VCaP (cell line): ENCODE results near the gene PON3.

Source experiments
- H3K27ac ChIP-seq: fragments of 450-650 bp; 2 replicates; pipeline ENCODE4 v1.5.1; 2017
- TF ChIP-seq, protein P1 (sequence below): fragments of 450-650 bp; conservative IDR thresholded peaks from 2 replicates; pipeline ENCODE4 v1.5.1; 2017; ENCODE audit warnings: mild to moderate bottlenecking, moderate library complexity

The PON3 gene

DNA sequence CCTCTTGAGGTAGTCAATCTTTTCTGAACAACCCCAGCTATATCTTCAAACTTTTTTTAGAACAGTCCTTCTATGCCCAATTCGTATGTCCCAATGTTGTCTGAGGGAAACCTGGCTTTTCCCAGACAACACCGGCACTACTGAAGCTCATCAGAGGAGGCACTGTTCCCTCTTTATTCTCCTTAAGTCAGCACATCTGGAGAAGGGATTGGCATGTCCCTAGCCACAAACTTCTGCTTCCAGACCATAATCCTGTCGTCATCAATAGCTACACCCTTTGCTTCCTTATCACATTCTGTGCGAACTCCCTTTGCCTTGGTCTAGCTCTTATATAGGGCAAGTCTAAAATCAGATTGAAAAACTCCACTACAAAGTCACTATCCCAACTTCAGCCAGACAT is 22.9 kb downstream of the PON3 start:
- TF ChIP-seq, protein P1, sequence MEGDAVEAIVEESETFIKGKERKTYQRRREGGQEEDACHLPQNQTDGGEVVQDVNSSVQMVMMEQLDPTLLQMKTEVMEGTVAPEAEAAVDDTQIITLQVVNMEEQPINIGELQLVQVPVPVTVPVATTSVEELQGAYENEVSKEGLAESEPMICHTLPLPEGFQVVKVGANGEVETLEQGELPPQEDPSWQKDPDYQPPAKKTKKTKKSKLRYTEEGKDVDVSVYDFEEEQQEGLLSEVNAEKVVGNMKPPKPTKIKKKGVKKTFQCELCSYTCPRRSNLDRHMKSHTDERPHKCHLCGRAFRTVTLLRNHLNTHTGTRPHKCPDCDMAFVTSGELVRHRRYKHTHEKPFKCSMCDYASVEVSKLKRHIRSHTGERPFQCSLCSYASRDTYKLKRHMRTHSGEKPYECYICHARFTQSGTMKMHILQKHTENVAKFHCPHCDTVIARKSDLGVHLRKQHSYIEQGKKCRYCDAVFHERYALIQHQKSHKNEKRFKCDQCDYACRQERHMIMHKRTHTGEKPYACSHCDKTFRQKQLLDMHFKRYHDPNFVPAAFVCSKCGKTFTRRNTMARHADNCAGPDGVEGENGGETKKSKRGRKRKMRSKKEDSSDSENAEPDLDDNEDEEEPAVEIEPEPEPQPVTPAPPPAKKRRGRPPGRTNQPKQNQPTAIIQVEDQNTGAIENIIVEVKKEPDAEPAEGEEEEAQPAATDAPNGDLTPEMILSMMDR = no peak

GRCh38 chr7:95368235-95368634 is 27.9 kb downstream of the PON3 start:
- TF ChIP-seq, protein P1 = no peak

More for the DNA sequence above, 22.9 kb downstream of the PON3 start:
- H3K27ac ChIP-seq = no peak overlapping the region

GRCh38 chr7:95367606-95368005 is 28.6 kb downstream of the PON3 start:
- TF ChIP-seq, protein P1 = no peak
- H3K27ac ChIP-seq = no peak overlapping the region

More at GRCh38 chr7:95368235-95368634, 27.9 kb downstream of the PON3 start:
- H3K27ac ChIP-seq = no peak overlapping the region

DNA sequence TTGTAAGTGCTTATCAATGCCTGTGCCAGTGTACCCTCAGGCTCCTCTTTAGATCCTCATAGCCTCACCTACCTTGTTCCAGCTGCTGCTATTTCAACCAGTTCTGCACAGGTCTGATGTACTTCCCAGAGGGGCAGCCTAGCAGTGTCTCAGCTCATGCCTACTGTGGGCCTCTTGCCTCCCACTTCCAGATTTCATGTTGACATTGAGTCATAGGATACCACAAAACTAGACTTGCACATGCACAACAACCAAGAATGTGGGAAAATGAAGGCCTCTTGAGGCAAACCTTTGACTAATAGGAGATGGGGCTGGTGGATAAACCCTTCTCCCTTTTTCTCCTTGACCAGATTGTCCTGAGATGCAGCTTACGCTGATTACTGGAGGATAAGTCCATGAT is 31.0 kb downstream of the PON3 start:
- H3K27ac ChIP-seq = no peak overlapping the region
- TF ChIP-seq, protein P1 = no peak

DNA sequence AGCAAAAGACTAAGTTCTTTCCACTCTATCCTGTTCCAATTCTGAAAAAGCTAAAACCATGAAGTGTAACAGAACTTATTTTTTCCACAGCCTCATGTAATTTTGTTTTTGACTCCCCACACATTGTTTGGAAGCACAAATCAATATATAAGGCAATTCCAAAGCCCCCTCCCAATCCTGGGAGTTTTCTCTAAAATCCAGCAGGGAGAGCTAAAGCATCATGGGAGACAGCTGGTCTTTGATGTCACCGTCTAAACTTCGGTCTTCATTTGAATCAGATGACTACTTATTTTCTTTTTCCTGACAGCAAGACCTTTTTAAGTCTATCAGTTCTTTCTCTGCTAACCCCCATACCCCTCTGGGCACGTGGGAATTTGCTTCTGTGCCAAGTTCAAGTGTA is 38.6 kb downstream of the PON3 start:
- no peak overlapping the region for H3K27ac ChIP-seq
- TF ChIP-seq, protein P1 = no peak; the same call in 1 of the 2 replicates

- TF ChIP-seq, protein P1 = no peak
Measured at GRCh38 chr7:95342642-95343307, 53.4 kb downstream of the PON3 start.

DNA sequence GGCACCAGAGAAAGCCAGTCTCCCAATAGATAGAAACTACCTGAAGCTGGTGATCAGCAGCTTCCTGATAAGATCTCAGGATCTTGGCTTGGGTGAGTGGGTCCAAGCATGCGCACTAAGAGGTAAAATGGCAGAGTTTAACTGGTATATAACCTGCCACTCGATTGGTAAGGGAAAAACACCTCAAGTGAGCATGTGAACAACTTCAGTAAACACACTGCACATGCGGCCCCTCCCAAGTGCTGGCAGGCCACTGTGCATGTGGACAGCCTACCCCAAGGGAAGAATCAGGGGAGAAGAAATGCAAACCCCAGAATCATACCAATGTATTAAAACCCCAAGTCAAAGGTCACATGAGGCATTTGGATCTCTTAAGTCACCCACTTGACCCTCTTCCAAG is 54.1 kb downstream of the PON3 start:
- TF ChIP-seq, protein P1 = no peak
- H3K27ac ChIP-seq = no peak overlapping the region

More at GRCh38 chr7:95342642-95343307, 53.4 kb downstream of the PON3 start:
- H3K27ac ChIP-seq = no peak overlapping the region
